ENCODE data around the gene LY6G6F. TPM values are rescaled to one million over a fixed set of nuclear protein-coding genes. Genes with fewer than 3 reads are reported as not detected.

LY6G6F gene
- total and polyA plus RNA-seq, 5 donors, result not detected

DNA sequence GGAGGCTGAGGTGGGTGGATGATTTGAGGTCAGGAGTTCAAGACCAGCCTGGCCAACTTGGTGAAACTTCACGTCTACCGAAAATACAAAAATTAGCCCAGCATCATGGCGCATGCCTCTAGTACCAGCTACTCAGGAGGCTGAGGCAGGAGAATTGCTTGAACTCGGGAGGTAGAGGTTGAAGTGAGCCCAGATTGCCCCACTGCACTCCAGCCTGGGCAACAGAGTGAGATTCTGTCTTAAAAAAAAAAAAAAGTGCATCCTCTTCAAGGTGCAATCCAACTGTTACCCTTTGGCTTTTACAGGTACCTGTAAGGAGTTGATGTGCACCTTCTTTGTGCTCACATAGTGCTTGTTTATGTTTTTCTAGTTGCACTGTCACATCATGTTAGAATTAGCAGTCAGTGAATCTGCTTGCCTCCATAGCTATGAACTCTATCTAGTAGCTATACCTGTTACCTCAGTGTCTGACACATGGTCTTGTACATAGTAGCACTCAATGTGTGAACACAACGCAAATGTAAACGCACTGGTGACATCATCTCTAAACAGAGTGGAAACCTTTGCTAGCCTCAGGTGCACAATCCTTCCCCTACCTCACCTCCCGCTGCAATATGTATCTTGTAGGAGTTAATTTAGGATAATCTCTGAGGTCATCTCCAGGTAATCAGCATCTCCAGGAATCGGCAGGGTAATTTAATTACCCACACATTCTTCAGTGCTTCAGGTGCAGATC is 42.8 kb downstream of the LY6G6F start:
- Histone ChIP-seq H3K4me3 (ENCODE audit: low read length) (no peak overlapping the region), H3K27me3 (ENCODE audit: control insufficient read depth, insufficient read depth) (no peaks in the 10 kb centered on the region), H3K4me1 (ENCODE audit: control insufficient read depth, insufficient read depth, low read length) (no peaks in the 10 kb centered on the region), H3K27ac (ENCODE audit: low read length) (no peak overlapping the region), H3K9me3 (ENCODE audit: control insufficient read depth, low read length) (no peaks in the 10 kb centered on the region)
- WGBS, result 90% methylated on average over 8 of the region's 8 CpGs
- no peak for DNase-seq
- no peak for ATAC-seq
- intact Hi-C loops (cut with DNase I), result no loop called here

DNA sequence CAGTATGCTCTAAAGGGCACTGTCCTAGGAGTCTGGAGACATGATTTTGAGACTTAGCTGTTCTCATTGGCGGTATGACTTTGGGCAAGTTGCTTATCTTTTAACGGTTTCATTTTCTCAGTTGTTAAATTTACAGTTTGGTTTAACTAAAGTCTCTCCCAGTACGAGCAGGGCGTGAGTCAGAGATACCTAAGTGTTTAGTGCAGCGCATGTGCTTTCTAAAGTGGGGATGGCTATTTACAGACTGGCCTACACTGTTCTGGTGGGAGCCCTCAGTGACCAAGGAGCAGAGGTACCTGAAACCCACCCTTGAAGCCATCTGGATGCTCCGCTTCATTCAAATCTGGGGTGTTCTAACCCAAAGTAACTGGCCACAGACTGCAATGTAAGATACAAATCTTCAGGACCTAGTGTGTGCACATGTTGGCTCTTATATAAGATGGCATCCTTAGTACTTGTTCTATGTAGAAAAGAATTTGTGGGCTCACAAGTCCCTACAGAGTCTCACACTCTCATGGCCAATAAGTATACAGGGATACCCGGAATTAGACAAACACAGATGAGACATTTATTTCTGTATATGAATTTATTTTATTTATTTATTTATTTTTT is 43.9 kb downstream of the LY6G6F start:
- no peaks in the 10 kb centered on the region for H3K4me1 ChIP-seq (ENCODE audit: control insufficient read depth, insufficient read depth, low read length)
- intact Hi-C loops (cut with DNase I), result no loop called here
- WGBS, result 84% methylated on average over 7 of the region's 7 CpGs
- H3K4me3 ChIP-seq (ENCODE audit: low read length), result no peak overlapping the region
- no peaks in the 10 kb centered on the region for H3K27me3 ChIP-seq (ENCODE audit: control insufficient read depth, insufficient read depth)
- no peak for ATAC-seq
- no peak for DNase-seq
- no peak overlapping the region for H3K27ac ChIP-seq (ENCODE audit: low read length)
- H3K9me3 ChIP-seq (ENCODE audit: control insufficient read depth, low read length), result no peaks in the 10 kb centered on the region

- Histone ChIP-seq H3K9me3 (ENCODE audit: control insufficient read depth, low read length) (no peaks in the 10 kb centered on the region), H3K27ac (ENCODE audit: low read length) (no peak overlapping the region), H3K4me1 (ENCODE audit: control insufficient read depth, insufficient read depth, low read length) (no peaks in the 10 kb centered on the region), H3K27me3 (ENCODE audit: control insufficient read depth, insufficient read depth) (no peaks in the 10 kb centered on the region), H3K4me3 (ENCODE audit: low read length) (no peak overlapping the region)
- 72% methylated on average over 8 of the region's 8 CpGs for WGBS
- intact Hi-C loops (cut with DNase I), result no loop called here
- no peak for ATAC-seq
- no peak for DNase-seq
These were observed 46.2 kb downstream of the LY6G6F start for GRCh38 chr6:31752739-31753319.

- intact Hi-C loops (cut with DNase I), result no loop called here
- H3K4me1 ChIP-seq (ENCODE audit: control insufficient read depth, insufficient read depth, low read length), result no peaks in the 10 kb centered on the region
- no peaks in the 10 kb centered on the region for H3K9me3 ChIP-seq (ENCODE audit: control insufficient read depth, low read length)
- ATAC-seq (no peak), DNase-seq (no peak)
- 96% methylated on average over 2 of the region's 2 CpGs for WGBS
- no peak overlapping the region for H3K4me3 ChIP-seq (ENCODE audit: low read length)
- no peak overlapping the region for H3K27ac ChIP-seq (ENCODE audit: low read length)
- H3K27me3 ChIP-seq (ENCODE audit: control insufficient read depth, insufficient read depth), result no peaks in the 10 kb centered on the region
These were observed 51.6 kb downstream of the LY6G6F start for GRCh38 chr6:31758281-31758680.

Small RNAs within 50 kb of the gene (microRNA-seq; reads per million reads assigned to microRNA genes)
- 0.54 to 1.3 reads per million in 2 donors for gene MIR4646

Other genes starting within 250 kb of the LY6G6F start
Only the 30 nearest of the 39 such genes appear.
- gene NFKBIL1, start 159.3 kb upstream of the LY6G6F start, total RNA-seq, result 10 to 100 TPM; 12.2 to 19.3 (median 14.6) TPM
- gene NFKBIL1, start 159.3 kb upstream of the LY6G6F start, polyA plus RNA-seq, result 16.7 TPM
- not detected for gene LTA, start 134.6 kb upstream of the LY6G6F start, total RNA-seq
- gene LTA, start 134.6 kb upstream of the LY6G6F start, polyA plus RNA-seq, result 0.07 TPM
- under 1 TPM; 0.42 to 0.71 (median 0.53) TPM for gene TNF, start 131.3 kb upstream of the LY6G6F start, total RNA-seq
- gene TNF, start 131.3 kb upstream of the LY6G6F start, polyA plus RNA-seq, result 0.23 TPM
- gene LTB, start 124.4 kb upstream of the LY6G6F start, total RNA-seq, result 1 to 10 TPM in 1 of 4 donors, under 1 TPM in 2, not detected in 1; 0.59 to 1.5 (median 0.60) TPM
- 0.61 TPM for gene LTB, start 124.4 kb upstream of the LY6G6F start, polyA plus RNA-seq
- gene LST1, start 120.6 kb upstream of the LY6G6F start, total RNA-seq, result 10 to 100 TPM; 10.2 to 16.6 (median 12.4) TPM
- 7.8 TPM for gene LST1, start 120.6 kb upstream of the LY6G6F start, polyA plus RNA-seq
- gene NCR3, start 113.9 kb upstream of the LY6G6F start, total RNA-seq, result under 1 TPM in 2 of 4 donors, not detected in 2; 0.26 to 0.31 TPM
- gene NCR3, start 113.9 kb upstream of the LY6G6F start, polyA plus RNA-seq, result 0.11 TPM
- gene AIF1, start 91.6 kb upstream of the LY6G6F start, total RNA-seq, result 10 to 100 TPM; 17.9 to 29.9 (median 21.3) TPM
- gene AIF1, start 91.6 kb upstream of the LY6G6F start, polyA plus RNA-seq, result 14.7 TPM
- gene PRRC2A, start 86.2 kb upstream of the LY6G6F start, total RNA-seq, result 100 to 1,000 TPM in 2 of 4 donors, 10 to 100 TPM in 2; 96.9 to 110 (median 103) TPM
- 95.2 TPM for gene PRRC2A, start 86.2 kb upstream of the LY6G6F start, polyA plus RNA-seq
- gene BAG6, start 54.2 kb upstream of the LY6G6F start, total RNA-seq, result 100 to 1,000 TPM; 230 to 260 (median 256) TPM
- 226 TPM for gene BAG6, start 54.2 kb upstream of the LY6G6F start, polyA plus RNA-seq
- 1 to 10 TPM in 2 of 4 donors, under 1 TPM in 2; 0.48 to 2.8 (median 1.4) TPM for gene APOM, start 51.0 kb upstream of the LY6G6F start, total RNA-seq
- gene APOM, start 51.0 kb upstream of the LY6G6F start, polyA plus RNA-seq, result 3.9 TPM
- gene C6orf47, start 46.1 kb upstream of the LY6G6F start, total RNA-seq, result 10 to 100 TPM; 18.5 to 20.7 (median 20.1) TPM
- gene C6orf47, start 46.1 kb upstream of the LY6G6F start, polyA plus RNA-seq, result 21.2 TPM
- gene GPANK1, start 41.9 kb upstream of the LY6G6F start, total RNA-seq, result 10 to 100 TPM; 16.8 to 23.9 (median 20.0) TPM
- 24.6 TPM for gene GPANK1, start 41.9 kb upstream of the LY6G6F start, polyA plus RNA-seq
- 100 to 1,000 TPM; 110 to 123 (median 116) TPM for gene CSNK2B, start 40.8 kb upstream of the LY6G6F start, total RNA-seq
- 158 TPM for gene CSNK2B, start 40.8 kb upstream of the LY6G6F start, polyA plus RNA-seq
- gene LY6G5B, start 36.9 kb upstream of the LY6G6F start, total RNA-seq, result 1 to 10 TPM; 4.0 to 8.7 (median 5.9) TPM
- gene LY6G5B, start 36.9 kb upstream of the LY6G6F start, polyA plus RNA-seq, result 4.6 TPM
- 1 to 10 TPM; 2.1 to 3.8 (median 2.3) TPM for gene LY6G5C, start 25.8 kb upstream of the LY6G6F start, total RNA-seq
- gene LY6G5C, start 25.8 kb upstream of the LY6G6F start, polyA plus RNA-seq, result 5.0 TPM
- gene ABHD16A, start 3.5 kb upstream of the LY6G6F start, total RNA-seq, result 10 to 100 TPM; 28.4 to 37.0 (median 31.7) TPM
- gene ABHD16A, start 3.5 kb upstream of the LY6G6F start, polyA plus RNA-seq, result 28.1 TPM
- gene LY6G6D, start 8.5 kb downstream of the LY6G6F start, total RNA-seq, result not detected
- gene LY6G6D, start 8.5 kb downstream of the LY6G6F start, polyA plus RNA-seq, result not detected
- gene LY6G6C, start 14.9 kb downstream of the LY6G6F start, total RNA-seq, result not detected
- 0.18 TPM for gene LY6G6C, start 14.9 kb downstream of the LY6G6F start, polyA plus RNA-seq
- gene MPIG6B, start 16.5 kb downstream of the LY6G6F start, total RNA-seq, result under 1 TPM in 3 of 4 donors, not detected in 1; 0.31 to 0.37 (median 0.35) TPM
- gene MPIG6B, start 16.5 kb downstream of the LY6G6F start, polyA plus RNA-seq, result 0.20 TPM
- gene DDAH2, start 22.4 kb downstream of the LY6G6F start, total RNA-seq, result 10 to 100 TPM; 42.4 to 55.6 (median 49.3) TPM
- gene DDAH2, start 22.4 kb downstream of the LY6G6F start, polyA plus RNA-seq, result 57.4 TPM
- gene CLIC1, start 29.7 kb downstream of the LY6G6F start, total RNA-seq, result 100 to 1,000 TPM in 3 of 4 donors, 10 to 100 TPM in 1; 99.4 to 153 (median 116) TPM
- gene CLIC1, start 29.7 kb downstream of the LY6G6F start, polyA plus RNA-seq, result 116 TPM
- 1 to 10 TPM; 2.6 to 3.2 (median 3.0) TPM for gene MSH5, start 33.1 kb downstream of the LY6G6F start, total RNA-seq
- gene MSH5, start 33.1 kb downstream of the LY6G6F start, polyA plus RNA-seq, result 1.8 TPM
- under 1 TPM in 1 of 4 donors, not detected in 3; 0.50 TPM for gene SAPCD1, start 55.8 kb downstream of the LY6G6F start, total RNA-seq
- gene SAPCD1, start 55.8 kb downstream of the LY6G6F start, polyA plus RNA-seq, result 0.25 TPM
- 10 to 100 TPM in 1 of 4 donors, 1 to 10 TPM in 3; 3.4 to 12.8 (median 8.2) TPM for gene VWA7, start 70.5 kb downstream of the LY6G6F start, total RNA-seq
- 3.2 TPM for gene VWA7, start 70.5 kb downstream of the LY6G6F start, polyA plus RNA-seq
- 10 to 100 TPM; 21.7 to 30.6 (median 26.9) TPM for gene VARS1, start 88.9 kb downstream of the LY6G6F start, total RNA-seq
- gene VARS1, start 88.9 kb downstream of the LY6G6F start, polyA plus RNA-seq, result 14.8 TPM
- gene LSM2, start 100.1 kb downstream of the LY6G6F start, total RNA-seq, result 10 to 100 TPM; 22.8 to 27.3 (median 23.8) TPM
- gene LSM2, start 100.1 kb downstream of the LY6G6F start, polyA plus RNA-seq, result 27.0 TPM
- gene HSPA1L, start 108.4 kb downstream of the LY6G6F start, total RNA-seq, result 1 to 10 TPM; 1.6 to 2.8 (median 2.2) TPM
- gene HSPA1L, start 108.4 kb downstream of the LY6G6F start, polyA plus RNA-seq, result 2.0 TPM
- 100 to 1,000 TPM; 167 to 328 (median 273) TPM for gene HSPA1A, start 108.7 kb downstream of the LY6G6F start, total RNA-seq
- 321 TPM for gene HSPA1A, start 108.7 kb downstream of the LY6G6F start, polyA plus RNA-seq
- gene HSPA1B, start 120.9 kb downstream of the LY6G6F start, total RNA-seq, result 100 to 1,000 TPM; 110 to 299 (median 197) TPM
- gene HSPA1B, start 120.9 kb downstream of the LY6G6F start, polyA plus RNA-seq, result 114 TPM
- gene NEU1, start 156.0 kb downstream of the LY6G6F start, total RNA-seq, result 10 to 100 TPM; 18.5 to 28.2 (median 22.7) TPM
- gene NEU1, start 156.0 kb downstream of the LY6G6F start, polyA plus RNA-seq, result 26.0 TPM